Activated T-helper 1 cell treated with anti-CD3 and anti-CD28 coated beads, Interleukin-12 subunit alpha, Interleukin-12 subunit beta, Interleukin-2, Interleukin-4 antibody, amounts not matched to agents 30 ng/mL and 10 ng/mL and 1 ng/mL, durations not matched to agents 14 hours and 24 hours and 36 hours (primary cell): ENCODE data around the gene CDH22. TPM values are rescaled to one million over a fixed set of nuclear protein-coding genes. Genes with fewer than 3 reads are reported as not detected.

ENCODE experiments used
- DNase-seq: peaks from one replicate; pipeline ENCODE4 v3.0.0; 2021; ENCODE audit warnings: low spot score
- H3K27ac Mint-ChIP-seq: one replicate; pipeline ENCODE4 v1.8.0; 2021; ENCODE audit warnings: mild to moderate bottlenecking, mixed read lengths
- H3K27me3 Mint-ChIP-seq: one replicate; pipeline ENCODE4 v1.8.0; 2022; ENCODE audit warnings: mild to moderate bottlenecking, moderate library complexity, mixed read lengths; ENCODE audit not compliant: insufficient read depth
- H3K36me3 Mint-ChIP-seq: one replicate; pipeline ENCODE4 v1.8.0; 2021; ENCODE audit warnings: low read depth, mixed read lengths
- H3K4me1 Mint-ChIP-seq: one replicate; pipeline ENCODE4 v1.8.0; 2021; ENCODE audit warnings: low read depth, mixed read lengths
- H3K4me3 Mint-ChIP-seq: one replicate; pipeline ENCODE4 v1.8.0; 2021; ENCODE audit warnings: mild to moderate bottlenecking, moderate library complexity, mixed read lengths
- H3K9me3 Mint-ChIP-seq: one replicate; pipeline ENCODE4 v1.8.0; 2021; ENCODE audit warnings: mixed read lengths
- intact Hi-C: fragments of 100-400 bp; cut with micrococcal nuclease; formaldehyde crosslinking; loops from one replicate; pipeline ENCODE4 v1.15.1; 2024
- total RNA-seq: library from RNA; stranded (reverse); gene quantifications from 2 replicates; pipeline ENCODE4 v1.2.3, GENCODE V29; 2022

Gene CDH22
- total RNA-seq, 1 donor from 2014 or later, result not detected

DNA sequence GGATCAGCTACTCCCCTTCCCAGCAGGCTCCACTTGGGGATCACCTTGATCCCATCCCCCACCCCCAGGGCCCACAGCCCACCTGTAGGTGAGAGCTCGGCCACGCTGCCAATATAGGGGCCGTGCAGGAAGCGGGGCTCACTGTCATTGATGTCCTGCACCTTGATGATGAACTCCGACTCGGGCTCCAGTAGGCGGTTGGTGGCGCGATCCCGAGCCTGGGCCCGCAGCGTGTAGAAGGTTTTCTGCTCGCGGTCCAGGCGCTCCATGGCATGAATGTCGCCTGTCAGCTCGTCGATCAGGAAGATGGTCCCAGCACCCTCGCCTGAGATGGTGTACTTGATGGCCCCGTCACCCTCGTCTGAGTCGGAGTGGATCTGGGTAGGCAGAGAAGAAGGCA, 67.4 kb downstream of the CDH22 start:
- H3K4me1 Mint-ChIP-seq, result no peaks in the 10 kb centered on the region
- H3K4me3 Mint-ChIP-seq, result no peak overlapping the region
- no peaks in the 10 kb centered on the region for H3K36me3 Mint-ChIP-seq
- no peak for DNase-seq
- H3K27ac Mint-ChIP-seq, result no peak overlapping the region
- peaks cover 7% of the 10 kb centered on the region for H3K27me3 Mint-ChIP-seq
- no peaks in the 10 kb centered on the region for H3K9me3 Mint-ChIP-seq
- intact Hi-C loops, result no loop called here

DNA sequence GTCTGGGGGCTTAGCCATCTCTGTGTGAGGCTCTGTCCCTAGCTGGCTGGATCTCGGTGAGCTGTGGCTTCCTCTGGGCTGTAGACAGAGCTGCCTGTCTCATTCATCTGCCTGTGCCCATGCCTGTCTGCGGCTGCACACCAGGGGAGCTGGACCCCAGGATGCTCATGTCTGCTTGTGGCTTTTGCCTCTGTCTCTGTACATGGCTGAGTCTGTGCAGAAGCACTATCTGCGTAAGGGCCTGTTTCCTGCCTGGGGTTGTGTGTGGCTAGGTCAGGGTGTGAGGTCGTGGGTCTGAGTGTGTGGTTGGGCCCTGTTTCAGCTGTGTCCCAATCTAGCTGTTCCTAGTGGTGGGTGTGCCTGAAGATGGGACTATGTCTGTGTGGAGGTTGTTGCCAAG, 68.2 kb downstream of the CDH22 start:
- Mint-ChIP-seq H3K4me1 (no peaks in the 10 kb centered on the region), H3K9me3 (no peaks in the 10 kb centered on the region), H3K27me3 (peaks cover 2% of the 10 kb centered on the region), H3K27ac (no peak overlapping the region), H3K36me3 (no peaks in the 10 kb centered on the region), H3K4me3 (no peak overlapping the region)
- intact Hi-C loops, result no loop called here
- no peak for DNase-seq

DNA sequence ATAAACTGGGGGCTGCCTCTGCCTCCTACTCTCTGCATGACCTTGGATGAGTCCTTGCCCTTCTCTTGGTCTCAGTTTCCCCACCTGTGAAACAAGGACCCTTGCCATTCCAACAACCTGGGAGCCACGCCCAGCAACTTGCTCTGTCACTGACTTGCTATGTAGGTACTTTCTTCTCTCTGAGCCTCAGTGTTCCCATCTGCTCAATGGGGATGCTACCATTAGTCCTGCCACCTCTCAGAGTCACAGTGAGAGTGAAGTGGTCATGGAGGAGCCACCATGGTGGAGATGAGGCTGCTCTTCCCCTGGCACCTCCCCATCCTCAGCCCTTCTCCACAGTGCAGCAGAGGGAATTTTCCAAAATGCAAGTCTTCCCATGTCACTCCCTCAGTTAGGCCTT, 70.6 kb downstream of the CDH22 start:
- Mint-ChIP-seq H3K9me3 (no peaks in the 10 kb centered on the region), H3K27ac (no peak overlapping the region), H3K4me3 (no peak overlapping the region), H3K27me3 (no peaks in the 10 kb centered on the region), H3K4me1 (no peaks in the 10 kb centered on the region), H3K36me3 (no peaks in the 10 kb centered on the region)
- intact Hi-C loops, result no loop called here
- no peak for DNase-seq

DNA sequence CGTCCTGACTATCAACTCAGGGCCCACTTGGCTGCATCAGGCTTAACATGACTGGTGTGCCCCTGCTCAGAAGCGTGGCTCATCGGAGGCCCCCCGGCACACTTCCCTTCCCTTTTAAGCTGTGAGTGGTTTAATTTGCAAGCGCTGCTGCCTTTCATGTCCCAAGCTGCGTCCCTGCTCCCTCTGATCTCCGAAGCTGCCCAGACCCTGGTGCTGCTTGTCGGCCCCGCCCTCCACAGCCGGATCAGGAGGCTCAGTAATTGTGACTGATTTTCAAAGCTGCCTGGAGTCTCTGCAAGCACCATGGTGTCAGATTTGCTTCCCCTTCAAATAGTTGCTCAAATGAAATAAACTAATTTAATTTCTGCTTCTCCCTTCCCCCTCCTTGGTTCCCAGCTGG, 71.1 kb downstream of the CDH22 start:
- no peak for DNase-seq
- H3K9me3 Mint-ChIP-seq, result no peaks in the 10 kb centered on the region
- no peak overlapping the region for H3K27ac Mint-ChIP-seq
- no peaks in the 10 kb centered on the region for H3K36me3 Mint-ChIP-seq
- H3K4me3 Mint-ChIP-seq, result no peak overlapping the region
- intact Hi-C loops, result no loop called here
- no peaks in the 10 kb centered on the region for H3K27me3 Mint-ChIP-seq
- no peaks in the 10 kb centered on the region for H3K4me1 Mint-ChIP-seq

DNA sequence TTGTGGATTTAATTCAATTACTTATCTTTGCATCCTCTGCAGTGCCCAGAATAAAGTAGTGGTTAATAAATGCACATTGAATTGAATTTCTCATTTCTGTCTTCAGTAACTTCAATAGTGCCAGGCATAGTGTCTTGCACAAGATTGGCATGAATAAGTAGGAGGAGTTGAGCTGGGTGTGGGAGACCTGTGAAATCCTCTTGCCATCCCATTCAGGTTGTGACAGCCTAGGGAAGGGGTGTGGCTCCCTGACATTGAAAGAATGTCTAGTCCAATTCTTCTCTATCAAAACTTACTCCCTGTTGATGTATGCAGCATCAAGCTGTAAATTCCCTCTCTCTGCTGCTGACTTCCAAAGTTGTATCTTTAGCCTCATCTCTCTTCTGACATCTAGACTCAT, 73.2 kb downstream of the CDH22 start:
- Mint-ChIP-seq H3K27me3 (no peaks in the 10 kb centered on the region), H3K4me1 (no peaks in the 10 kb centered on the region), H3K4me3 (no peak overlapping the region), H3K27ac (no peak overlapping the region), H3K36me3 (no peaks in the 10 kb centered on the region), H3K9me3 (no peaks in the 10 kb centered on the region)
- DNase-seq, result no peak
- intact Hi-C loops, result no loop called here

DNA sequence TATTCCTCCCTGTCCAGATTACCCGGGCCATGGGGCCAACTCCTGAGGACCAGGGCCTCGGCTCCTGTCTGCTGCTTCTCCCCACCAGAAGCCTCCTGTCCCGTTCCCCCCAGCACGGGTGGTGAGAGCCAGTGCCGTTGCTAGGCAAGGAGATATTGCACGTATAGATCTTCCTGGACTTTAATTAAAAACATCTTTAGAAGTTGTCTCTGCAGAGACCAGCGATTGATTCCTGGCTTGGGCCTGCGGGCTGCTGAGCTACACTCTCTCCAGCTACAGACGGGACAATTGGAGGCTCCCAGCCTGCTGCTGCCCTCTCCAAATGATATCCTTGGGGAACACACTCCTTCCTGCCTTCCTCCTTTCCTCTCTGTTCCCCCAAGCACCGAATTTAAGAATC, 74.6 kb downstream of the CDH22 start:
- Mint-ChIP-seq H3K36me3 (no peaks in the 10 kb centered on the region), H3K27ac (no peak overlapping the region), H3K27me3 (no peaks in the 10 kb centered on the region), H3K4me3 (no peak overlapping the region), H3K9me3 (no peaks in the 10 kb centered on the region), H3K4me1 (no peaks in the 10 kb centered on the region)
- intact Hi-C loops, result no loop called here
- no peak for DNase-seq

DNA sequence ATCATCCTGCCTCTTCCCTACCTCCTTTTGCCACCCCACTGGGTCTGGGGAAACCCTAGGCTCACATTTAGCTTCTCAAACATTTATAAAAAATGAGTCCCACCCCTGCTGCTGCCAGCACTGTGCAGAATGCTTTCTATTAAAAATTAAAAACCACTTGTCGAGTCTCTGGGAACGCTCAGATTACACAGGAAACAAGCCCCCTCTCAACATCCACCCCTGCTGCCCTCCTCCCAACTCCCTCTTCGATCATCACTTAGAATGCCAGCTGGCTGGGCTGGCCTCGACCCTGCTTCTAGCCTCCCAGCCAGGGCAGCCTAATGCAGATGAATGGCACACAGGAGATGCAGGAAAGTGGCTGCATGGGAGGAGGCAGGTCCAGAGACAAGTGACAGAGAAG, 75.8 kb downstream of the CDH22 start:
- no peak for DNase-seq
- no peak overlapping the region for H3K4me3 Mint-ChIP-seq
- no peaks in the 10 kb centered on the region for H3K36me3 Mint-ChIP-seq
- no peaks in the 10 kb centered on the region for H3K4me1 Mint-ChIP-seq
- intact Hi-C loops, result no loop called here
- H3K9me3 Mint-ChIP-seq, result no peaks in the 10 kb centered on the region
- no peak overlapping the region for H3K27ac Mint-ChIP-seq
- H3K27me3 Mint-ChIP-seq, result no peaks in the 10 kb centered on the region

DNA sequence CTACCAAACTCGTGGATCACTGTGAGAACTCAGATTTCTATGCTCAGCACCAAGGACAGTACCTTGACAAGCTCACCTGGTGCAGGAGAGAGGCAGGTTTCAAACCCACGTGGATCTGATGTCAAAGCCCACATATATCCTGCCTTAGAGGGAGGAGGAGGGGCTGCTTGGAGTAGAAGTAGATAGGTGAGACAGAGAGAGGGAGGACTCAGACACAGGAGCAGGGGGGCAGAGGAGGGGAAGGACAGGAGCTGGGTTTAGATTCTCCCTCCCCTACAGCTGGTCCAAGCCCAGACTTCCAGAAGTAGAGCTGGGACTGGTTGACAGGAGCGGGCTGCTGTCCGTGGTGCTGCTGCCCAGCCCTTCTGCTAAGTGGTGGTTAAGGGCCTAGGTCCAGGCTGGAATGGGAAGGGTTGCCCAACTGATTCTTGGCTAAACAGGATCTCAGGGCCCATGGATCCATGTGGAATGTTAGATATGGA, 77.5 kb downstream of the CDH22 start:
- Mint-ChIP-seq H3K4me1 (no peaks in the 10 kb centered on the region), H3K27ac (no peak overlapping the region), H3K9me3 (no peaks in the 10 kb centered on the region), H3K36me3 (no peaks in the 10 kb centered on the region), H3K4me3 (no peak overlapping the region), H3K27me3 (peaks cover 3% of the 10 kb centered on the region)
- no peak for DNase-seq
- intact Hi-C loops, result no loop called here

DNA sequence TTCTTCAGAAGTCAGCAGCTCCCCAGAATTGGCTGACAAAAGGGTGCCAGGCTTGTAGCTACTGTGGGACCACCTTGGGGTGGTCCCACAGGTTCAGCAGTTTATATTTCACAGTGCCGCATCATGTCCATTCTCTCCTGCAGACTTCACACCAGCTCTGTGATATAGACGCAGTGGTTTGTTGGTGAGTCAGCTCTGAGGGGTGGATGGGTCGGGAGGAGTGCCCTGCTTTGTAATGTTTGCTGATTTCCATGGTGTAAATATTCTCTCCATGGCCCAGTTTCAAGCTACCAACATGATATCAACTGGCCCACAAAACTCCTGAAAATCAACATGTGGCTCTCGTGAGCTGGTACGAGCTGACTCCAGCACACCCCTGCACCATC, 78.2 kb downstream of the CDH22 start:
- Mint-ChIP-seq H3K4me3 (no peak overlapping the region), H3K27ac (no peak overlapping the region), H3K27me3 (peaks cover 4% of the 10 kb centered on the region), H3K9me3 (no peaks in the 10 kb centered on the region), H3K36me3 (no peaks in the 10 kb centered on the region), H3K4me1 (no peaks in the 10 kb centered on the region)
- no peak for DNase-seq
- intact Hi-C loops, result no loop called here

DNA sequence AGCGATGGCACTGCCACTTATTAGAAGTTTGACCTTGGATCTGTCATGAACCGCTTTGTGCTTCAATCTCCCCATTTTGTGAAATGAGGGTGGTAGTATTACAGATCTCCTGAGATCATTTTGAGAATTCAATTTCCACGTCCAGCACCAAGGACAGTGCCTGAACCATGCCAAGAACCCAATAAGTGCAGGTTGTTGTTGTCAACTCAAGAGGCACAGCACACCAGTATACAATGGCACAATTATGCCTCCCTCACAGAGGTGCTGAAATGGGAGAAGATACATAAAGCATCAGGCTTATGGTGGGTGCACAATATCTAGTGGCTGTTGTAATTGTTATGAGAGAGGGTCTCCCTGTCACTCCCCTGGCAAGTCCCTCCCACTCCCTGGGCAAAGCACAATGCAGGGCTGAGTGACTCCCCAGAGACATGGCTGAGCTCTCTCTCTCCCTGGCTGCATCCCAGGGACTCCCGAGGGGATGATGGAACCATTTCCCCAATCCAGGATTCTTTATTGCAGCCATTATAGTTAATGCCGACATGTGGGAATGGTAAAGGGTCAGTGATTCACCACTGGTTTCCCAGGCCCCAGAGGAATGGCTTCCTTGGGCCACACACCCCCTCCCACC, 78.7 kb downstream of the CDH22 start:
- Mint-ChIP-seq H3K27me3 (peaks cover 4% of the 10 kb centered on the region), H3K27ac (no peak overlapping the region), H3K9me3 (no peaks in the 10 kb centered on the region), H3K4me1 (no peaks in the 10 kb centered on the region), H3K4me3 (no peak overlapping the region), H3K36me3 (no peaks in the 10 kb centered on the region)
- intact Hi-C loops, result no loop called here
- DNase-seq, result no peak

DNA sequence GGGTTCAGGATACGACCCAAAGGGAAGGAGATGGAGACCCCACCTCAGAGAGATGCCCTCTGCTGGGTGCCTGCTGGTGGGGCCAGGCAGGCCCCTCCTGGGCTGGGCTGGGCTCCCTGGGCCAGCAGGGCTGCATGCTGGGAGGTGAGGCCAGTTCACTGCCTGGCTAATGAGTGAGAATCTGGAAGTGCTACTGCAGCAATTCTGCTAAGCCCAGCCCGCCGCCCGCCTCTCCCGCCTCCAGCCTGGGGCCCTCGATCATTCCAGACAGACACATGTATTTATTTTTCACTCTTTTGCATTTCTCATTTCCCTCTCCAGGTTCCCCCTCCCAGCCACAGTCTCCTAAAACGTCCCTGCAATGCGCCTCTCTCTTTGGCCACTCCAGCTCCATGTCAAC, 79.6 kb downstream of the CDH22 start:
- no peaks in the 10 kb centered on the region for H3K9me3 Mint-ChIP-seq
- intact Hi-C loops, result no loop called here
- DNase-seq, result no peak
- no peaks in the 10 kb centered on the region for H3K4me1 Mint-ChIP-seq
- H3K4me3 Mint-ChIP-seq, result no peak overlapping the region
- no peak overlapping the region for H3K27ac Mint-ChIP-seq
- peaks cover 4% of the 10 kb centered on the region for H3K27me3 Mint-ChIP-seq
- H3K36me3 Mint-ChIP-seq, result no peaks in the 10 kb centered on the region

DNA sequence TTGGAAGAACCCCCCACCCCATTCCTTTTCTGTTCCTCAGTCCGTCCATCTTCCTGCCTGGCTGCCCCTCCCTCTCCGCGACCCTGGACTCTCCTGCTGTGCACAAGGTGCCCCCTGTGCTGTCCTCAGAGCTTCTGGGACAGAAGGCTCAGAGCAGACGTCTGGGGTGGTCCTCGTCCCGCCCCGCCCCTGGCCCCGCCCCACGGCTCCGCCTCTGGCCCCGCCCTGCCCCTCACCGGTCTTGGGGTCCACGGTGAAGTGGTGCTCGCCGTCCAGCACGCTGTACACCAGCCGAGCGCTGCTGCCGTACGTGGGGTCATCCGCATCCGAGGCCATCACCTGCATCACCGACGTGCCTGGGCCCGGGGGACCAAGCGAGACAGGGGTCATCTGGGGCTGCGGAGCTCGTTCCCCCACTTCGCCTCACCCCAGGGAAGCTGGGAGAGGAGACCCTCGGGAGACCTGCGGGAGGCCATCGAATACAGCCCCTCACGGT, 81.0 kb downstream of the CDH22 start:
- no peak overlapping the region for H3K4me3 Mint-ChIP-seq
- DNase-seq, result no peak

DNA sequence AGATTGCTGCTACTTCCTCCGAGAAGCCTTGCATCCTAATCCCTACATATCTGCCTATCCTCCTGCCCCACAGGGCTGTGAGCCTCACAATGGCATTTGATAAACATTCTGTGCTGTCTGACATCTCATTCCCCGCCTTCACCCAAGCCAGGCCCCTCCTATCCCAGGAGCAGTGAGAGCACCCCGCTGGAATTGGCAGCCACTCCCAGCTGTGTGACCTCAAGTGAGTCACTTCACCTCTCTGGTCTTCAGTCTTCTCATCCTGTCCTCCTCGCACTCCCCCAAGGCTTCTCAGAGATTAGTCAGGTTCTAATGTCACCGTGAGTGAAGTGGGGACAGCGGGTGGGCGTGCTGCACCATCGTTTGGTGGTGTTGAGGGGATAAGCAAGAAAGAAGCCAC, 81.7 kb downstream of the CDH22 start:
- H3K27ac Mint-ChIP-seq, result no peak overlapping the region
- H3K36me3 Mint-ChIP-seq, result no peaks in the 10 kb centered on the region
- DNase-seq, result no peak
- H3K4me3 Mint-ChIP-seq, result no peak overlapping the region
- H3K9me3 Mint-ChIP-seq, result no peaks in the 10 kb centered on the region
- intact Hi-C loops, result no loop called here
- no peaks in the 10 kb centered on the region for H3K4me1 Mint-ChIP-seq
- peaks cover 4% of the 10 kb centered on the region for H3K27me3 Mint-ChIP-seq

More for the DNA sequence above, 81.0 kb downstream of the CDH22 start:
- no peaks in the 10 kb centered on the region for H3K9me3 Mint-ChIP-seq
- intact Hi-C loops, result no loop called here
- no peak overlapping the region for H3K27ac Mint-ChIP-seq
- no peaks in the 10 kb centered on the region for H3K4me1 Mint-ChIP-seq
- no peaks in the 10 kb centered on the region for H3K36me3 Mint-ChIP-seq
- peaks cover 4% of the 10 kb centered on the region for H3K27me3 Mint-ChIP-seq

DNA sequence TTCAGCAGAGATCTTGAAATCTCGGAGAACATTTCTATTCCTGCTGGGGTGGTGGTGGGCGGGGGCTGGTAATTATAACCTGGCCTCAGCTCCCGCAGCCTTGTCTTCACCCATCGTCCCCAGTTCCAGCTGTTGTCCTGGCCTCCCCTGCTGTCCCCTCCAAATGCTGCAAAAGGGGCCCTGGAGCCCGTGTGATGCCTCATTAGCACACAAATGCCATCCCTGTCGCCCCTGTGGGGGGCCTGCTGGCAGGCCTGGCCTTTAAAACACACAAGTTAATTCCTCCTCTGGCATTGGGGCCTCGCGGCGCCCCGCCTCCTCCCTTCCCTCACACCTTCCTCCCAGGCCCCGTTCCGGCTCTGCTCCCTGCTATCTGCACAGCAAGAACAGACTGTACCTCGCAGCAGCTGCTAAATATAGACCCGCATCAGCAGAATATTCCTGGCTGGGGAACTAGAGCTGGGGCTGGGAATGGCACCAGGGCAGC, 85.7 kb downstream of the CDH22 start:
- no peaks in the 10 kb centered on the region for H3K4me1 Mint-ChIP-seq
- DNase-seq, result no peak
- H3K27ac Mint-ChIP-seq, result no peak overlapping the region
- no peaks in the 10 kb centered on the region for H3K36me3 Mint-ChIP-seq
- intact Hi-C loops, result no loop called here
- peaks cover 4% of the 10 kb centered on the region for H3K27me3 Mint-ChIP-seq
- no peaks in the 10 kb centered on the region for H3K9me3 Mint-ChIP-seq
- no peak overlapping the region for H3K4me3 Mint-ChIP-seq
